T-helper 2 cell (primary cell): Measurements from ENCODE around the gene SLC16A9.
"Not testable (repeated sequence)": the region's sequence is repeated elsewhere in the genome, so short reads cannot be mapped to it uniquely, and the experiment has no call there.

Experiments
- DNase-seq, 5 experiments: peaks; one replicate each; pipeline versions ENCODE4 v3.0.0 to v3.0.0-alpha.2; 2012 to 2022
- total RNA-seq, 2 donors: gene quantifications; one replicate each; lab custom pipeline; 2026; lab: John Stamatoyannopoulos, UW

The SLC16A9 gene
- total RNA-seq, result 0 to 0.07 reads per million in 2 donors

GRCh38 chr10:59709395-59710125, at the start of gene SLC16A9:
Gene SLC16A9 (minus strand): TSS chr10:59709850. CDS start chr10:59684291, 25,559 bp downstream.
- peak in 1 of 5 experiments; percentile 58 for DNase-seq

GRCh38 chr10:59757966-59758365, 48.3 kb upstream of the SLC16A9 start:
- no peak for DNase-seq

- no peak for DNase-seq
Measured at GRCh38 chr10:59754951-59755350, 45.3 kb upstream of the SLC16A9 start.

GRCh38 chr10:59753267-59753666, 43.6 kb upstream of the SLC16A9 start, which contains the start of gene MRLN:
Gene MRLN (minus strand): TSS chr10:59753455.
- no peak for DNase-seq

GRCh38 chr10:59752278-59752940, 42.8 kb upstream of the SLC16A9 start:
- no peak for DNase-seq

GRCh38 chr10:59750155-59750945, 40.7 kb upstream of the SLC16A9 start:
- no peak for DNase-seq

GRCh38 chr10:59748834-59749233, 39.2 kb upstream of the SLC16A9 start:
- DNase-seq, result no peak

- DNase-seq, result no peak
Measured at GRCh38 chr10:59745163-59745650, 35.6 kb upstream of the SLC16A9 start.

GRCh38 chr10:59744762-59745161, 35.1 kb upstream of the SLC16A9 start:
- DNase-seq, result not testable (repeated sequence)

- not testable (repeated sequence) for DNase-seq
Measured at GRCh38 chr10:59744156-59744555, 34.5 kb upstream of the SLC16A9 start.

GRCh38 chr10:59741583-59741982, 31.9 kb upstream of the SLC16A9 start:
- no peak for DNase-seq

GRCh38 chr10:59741048-59741447, 31.4 kb upstream of the SLC16A9 start:
- DNase-seq, result no peak

- DNase-seq, result no peak
Measured at GRCh38 chr10:59736749-59737148, 27.1 kb upstream of the SLC16A9 start.

- DNase-seq, result no peak
Measured at GRCh38 chr10:59735296-59735695, 25.6 kb upstream of the SLC16A9 start.

GRCh38 chr10:59734014-59734462, 24.4 kb upstream of the SLC16A9 start:
- DNase-seq, result no peak

GRCh38 chr10:59733321-59734013, 23.8 kb upstream of the SLC16A9 start:
- DNase-seq, result not testable (repeated sequence)

GRCh38 chr10:59732849-59733248, 23.2 kb upstream of the SLC16A9 start:
- not testable (repeated sequence) for DNase-seq

- not testable (repeated sequence) for DNase-seq
Measured at GRCh38 chr10:59729167-59729566, 19.5 kb upstream of the SLC16A9 start.

- no peak for DNase-seq
Measured at GRCh38 chr10:59724098-59724938, 14.7 kb upstream of the SLC16A9 start.

- DNase-seq, result no peak
Measured at GRCh38 chr10:59720377-59720776, 10.7 kb upstream of the SLC16A9 start.

GRCh38 chr10:59719374-59719773, 9.7 kb upstream of the SLC16A9 start:
- no peak for DNase-seq
